GM19023 (cell line): ENCODE data around the gene NDRG2.

Source experiments
- ATAC-seq: cut with Tn5 transposase; IDR thresholded peaks from one replicate; pipeline ENCODE4 v1.9.1; 2021; ENCODE audit warnings: mild to moderate bottlenecking, moderate library complexity; ENCODE audit not compliant: unreplicated experiment

NDRG2 gene

DNA sequence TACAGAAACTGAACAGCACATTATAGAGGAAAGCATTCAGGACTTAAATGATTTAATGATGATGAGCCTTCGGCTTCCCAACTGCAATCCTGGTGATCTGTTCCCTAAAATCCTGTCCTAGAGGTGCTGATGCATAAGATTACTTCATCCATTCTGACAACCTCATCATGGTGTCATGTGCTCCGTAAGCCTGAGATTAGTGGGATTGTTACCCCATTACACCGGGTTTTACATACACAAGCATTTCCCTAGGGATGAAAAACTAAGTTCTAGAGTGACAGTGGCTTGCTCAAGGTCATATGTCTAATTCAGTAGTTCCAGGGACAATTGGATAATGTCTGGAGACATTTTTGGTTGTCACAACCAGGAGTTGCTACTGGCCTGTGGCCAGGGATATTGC, 12.3 kb upstream of the NDRG2 start:
- ATAC-seq = no peak

DNA sequence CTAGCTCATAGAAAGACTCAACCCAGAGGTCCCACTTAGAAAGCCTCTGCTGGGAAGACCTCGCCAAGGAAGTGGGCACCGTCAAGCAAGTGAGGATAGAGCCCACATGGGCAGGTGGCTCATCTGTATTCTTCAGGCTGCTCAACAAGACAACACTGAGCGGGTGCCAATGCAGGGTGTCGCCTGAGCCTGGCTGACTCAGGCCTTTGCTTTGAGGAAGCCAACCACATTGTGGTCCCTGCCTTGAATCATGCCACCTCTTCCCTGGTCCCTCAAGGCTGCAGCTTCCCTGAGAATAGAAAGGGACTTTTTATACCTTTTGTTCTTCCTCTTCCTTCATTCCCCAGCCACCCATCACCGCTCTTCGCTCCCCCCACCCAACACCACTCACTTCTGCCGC, 11.9 kb upstream of the NDRG2 start:
- ATAC-seq = no peak

- ATAC-seq = no peak
Observed at GRCh38 chr14:21034707-21035106, 9.8 kb upstream of the NDRG2 start, which contains the start of gene RNASE13. TSS of gene RNASE13 (minus strand) at chr14:21034807. CDS start at chr14:21034288, 519 bp downstream.

- ATAC-seq = no peak
Observed at GRCh38 chr14:21033133-21033698, 8.4 kb upstream of the NDRG2 start.

DNA sequence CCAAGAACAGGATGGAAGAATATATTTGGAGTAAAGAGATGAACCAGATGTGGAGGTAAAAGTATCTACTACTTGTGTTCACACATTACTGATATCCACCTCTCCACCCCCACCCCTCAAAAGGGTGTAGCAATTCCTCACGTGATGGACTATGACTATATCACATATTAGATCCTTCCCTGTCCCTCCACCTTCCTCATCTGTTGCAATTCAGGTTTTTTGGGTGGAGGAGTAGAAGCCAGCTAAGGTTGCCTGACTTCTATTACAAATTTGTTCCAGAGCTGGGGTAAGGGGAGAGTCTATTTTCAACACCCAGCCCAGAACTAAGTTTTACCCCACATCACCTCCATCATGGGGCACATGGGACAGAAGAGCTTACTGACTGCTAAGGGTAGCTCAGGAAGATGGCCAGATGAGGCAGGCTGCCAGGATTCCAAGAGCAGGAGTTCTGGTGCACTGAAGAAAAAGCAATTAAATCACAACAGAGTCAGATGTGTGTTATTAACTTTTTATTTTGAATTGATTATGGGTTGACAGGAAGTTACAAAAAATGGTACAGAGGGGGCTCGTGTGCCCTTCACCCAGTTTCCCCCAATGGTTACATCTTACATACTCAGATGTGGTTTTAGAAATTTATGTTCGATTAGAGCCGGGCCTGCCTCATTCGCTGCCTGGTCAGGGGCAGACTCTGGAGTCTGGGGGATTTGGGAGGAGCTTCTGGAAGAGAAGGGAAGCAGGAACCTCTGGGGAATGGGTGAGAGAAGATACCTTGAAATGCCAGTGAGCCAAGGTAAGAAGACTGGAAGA, 7.7 kb upstream of the NDRG2 start:
- no peak for ATAC-seq

GRCh38 chr14:21030531-21030930, 5.7 kb upstream of the NDRG2 start:
- no peak for ATAC-seq

DNA sequence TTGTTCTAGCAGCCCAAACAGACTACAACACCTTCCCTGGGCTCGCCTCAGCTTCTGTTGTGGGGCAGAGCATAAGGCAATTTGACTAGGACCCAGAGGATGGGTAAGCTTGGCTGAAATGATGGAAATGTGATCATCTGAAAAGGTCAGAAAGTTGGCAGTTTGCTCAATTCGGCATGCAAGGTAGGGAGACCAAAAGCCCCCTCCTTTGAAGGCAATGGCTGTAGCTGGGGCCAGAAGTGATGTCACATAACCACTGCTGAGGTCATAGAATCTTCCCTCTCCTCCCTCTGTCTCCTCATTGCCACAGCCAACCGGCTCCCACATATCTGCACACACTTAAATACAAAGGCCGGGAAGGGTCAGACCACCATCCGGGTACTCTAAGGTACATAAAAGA, 5.1 kb upstream of the NDRG2 start, which contains the start of gene TPPP2:
TPPP2 (plus strand) TSS at position 301 of the 400 bp plus-strand sequence. CDS start 365 bp downstream, outside the sequence.
- no peak for ATAC-seq

DNA sequence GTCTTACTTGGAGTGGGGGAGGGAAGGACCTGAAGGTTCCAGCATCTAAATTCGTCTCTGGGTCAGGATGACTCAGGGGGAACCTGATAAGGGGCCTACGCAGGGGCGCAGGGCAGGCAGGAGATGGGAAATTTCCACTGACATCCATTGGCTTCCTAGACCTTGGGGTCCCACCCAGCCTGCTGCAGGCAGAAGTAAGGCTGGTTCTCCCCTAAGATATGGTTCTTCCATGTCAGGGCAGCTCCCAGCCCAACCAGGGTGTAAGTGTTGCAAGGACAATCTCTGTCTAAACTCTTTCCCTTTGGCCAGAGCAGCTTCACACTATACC, 2.1 kb upstream of the NDRG2 start:
- no peak for ATAC-seq

GRCh38 chr14:21026274-21026987, 1.6 kb upstream of the NDRG2 start:
- no peak for ATAC-seq

DNA sequence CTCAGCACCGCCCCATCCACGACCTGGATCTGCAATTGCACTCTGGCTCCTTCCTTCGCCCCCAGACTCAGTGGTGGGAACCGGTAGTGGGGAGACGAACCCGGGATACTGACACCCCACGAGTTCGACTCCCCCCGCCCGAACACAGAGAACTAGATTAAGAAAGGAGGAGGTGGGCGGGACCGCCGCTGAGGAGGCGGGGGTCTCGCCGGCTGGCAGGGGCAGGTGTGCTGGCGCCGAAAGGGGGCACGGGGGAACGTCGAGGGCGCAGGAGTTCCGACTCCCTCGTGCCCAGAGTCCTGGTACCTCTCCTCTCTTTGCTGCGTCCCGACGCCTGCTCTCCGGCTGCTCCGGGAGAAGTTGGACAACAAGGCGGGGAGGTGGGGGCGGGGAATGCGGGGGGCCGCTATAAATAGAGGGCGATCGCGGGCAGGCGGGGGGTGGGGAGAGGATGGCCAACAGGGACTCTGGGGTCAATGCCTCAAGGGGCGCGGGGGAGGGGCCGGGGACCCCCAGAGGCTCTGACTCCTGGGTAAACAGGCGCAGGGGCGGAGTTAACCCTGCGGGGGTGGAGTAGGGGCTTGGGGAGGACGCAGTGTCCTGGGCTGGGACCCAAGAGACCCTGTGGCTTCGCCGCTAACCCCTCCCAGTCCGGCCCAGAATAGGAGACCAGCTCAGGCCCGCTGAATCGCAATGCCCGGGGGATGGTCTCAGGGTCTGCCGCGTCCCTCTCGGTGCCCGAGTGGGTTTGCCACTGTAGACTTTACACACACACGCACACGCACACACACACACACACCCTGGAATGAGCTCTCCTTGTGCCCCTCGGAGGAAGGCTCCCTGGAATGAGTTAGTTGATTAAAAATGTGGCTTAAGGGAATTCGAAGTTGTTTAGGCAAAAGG, 761 bp upstream of the NDRG2 start:
- no peak for ATAC-seq

DNA sequence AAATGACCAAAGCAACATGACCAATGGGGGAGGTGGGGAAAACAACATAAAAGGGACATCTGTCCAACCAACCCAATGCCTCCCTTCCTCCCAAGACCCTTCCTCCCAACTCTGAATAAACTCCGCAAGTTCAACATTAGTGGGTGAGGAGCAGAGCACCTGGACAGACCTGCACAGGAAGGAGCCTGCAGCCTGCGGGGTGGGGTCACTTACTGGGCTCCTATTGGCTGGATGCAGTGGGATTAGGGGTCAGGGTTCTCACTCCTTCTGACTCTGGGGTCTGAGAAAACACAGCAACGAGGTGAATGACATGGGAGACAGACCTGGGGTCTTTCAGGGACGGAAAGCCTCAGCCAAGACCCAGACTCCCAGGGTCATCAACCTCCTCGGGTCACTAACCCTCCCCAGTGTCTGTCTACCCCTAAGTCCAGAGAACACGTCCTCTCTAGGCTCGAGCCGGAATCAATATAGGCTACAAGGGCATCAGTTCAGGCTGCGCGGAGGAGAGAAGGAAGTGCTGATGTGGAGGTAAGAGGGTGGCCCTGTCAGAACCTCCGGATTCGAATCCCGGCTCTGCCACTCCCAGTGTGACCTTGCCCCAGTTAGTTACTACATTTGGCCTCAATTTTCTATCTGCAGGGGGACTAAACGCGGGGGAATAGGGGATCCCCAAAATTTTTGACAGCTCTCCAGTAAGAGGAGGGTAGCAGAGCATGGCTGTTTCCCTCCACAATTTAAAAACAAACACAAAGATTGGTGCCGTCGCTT, 860 bp downstream of the NDRG2 start:
- no peak for ATAC-seq

GRCh38 chr14:21023174-21023573, 1.7 kb downstream of the NDRG2 start:
- ATAC-seq = no peak

DNA sequence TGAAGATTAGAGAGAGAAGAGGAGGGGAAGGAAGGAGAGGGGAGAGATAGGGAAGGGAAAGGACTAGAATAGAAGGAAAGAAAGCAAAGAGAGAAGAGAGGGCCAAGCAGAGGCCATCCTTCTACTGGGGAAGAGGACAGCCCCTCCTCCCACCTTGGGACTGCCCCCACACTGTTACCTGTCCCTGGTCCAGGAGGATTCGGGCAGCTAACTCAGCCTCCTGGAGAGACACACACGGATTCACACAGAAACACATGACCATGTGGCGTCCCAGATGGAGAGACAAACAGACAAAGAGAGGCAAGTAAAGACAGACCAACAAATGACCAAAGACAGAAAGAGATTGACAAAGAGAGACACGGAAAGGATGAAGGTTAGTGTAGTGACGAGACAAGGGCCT, 2.2 kb downstream of the NDRG2 start:
- ATAC-seq = no peak

DNA sequence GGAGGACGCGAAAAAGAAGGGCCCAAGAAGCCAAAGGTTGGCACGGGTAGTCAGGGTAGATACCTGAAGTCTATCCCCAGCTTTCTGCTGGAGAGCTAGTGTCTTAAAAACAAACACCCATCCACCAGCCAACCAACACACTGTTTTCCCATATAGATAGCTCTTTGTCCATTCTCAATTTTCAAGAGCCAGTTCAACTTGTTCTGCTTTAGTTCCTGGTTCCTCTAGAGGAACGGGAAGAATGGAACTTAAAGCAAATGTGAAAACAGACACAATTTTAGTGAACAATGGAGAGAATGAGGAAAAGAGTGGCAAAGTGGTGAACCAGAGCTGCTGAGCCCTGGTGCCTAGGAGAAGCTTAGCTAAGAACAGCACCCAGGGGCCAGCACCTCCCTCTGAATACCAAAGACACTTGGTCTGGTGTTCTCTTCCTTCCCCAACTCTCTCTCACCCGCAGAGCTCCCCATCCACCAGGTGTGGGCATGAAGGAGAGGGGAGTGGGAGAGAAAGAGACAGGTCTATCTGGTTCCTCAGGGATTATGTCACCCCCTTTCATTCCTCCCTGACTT, 3.8 kb downstream of the NDRG2 start:
- ATAC-seq = no peak

DNA sequence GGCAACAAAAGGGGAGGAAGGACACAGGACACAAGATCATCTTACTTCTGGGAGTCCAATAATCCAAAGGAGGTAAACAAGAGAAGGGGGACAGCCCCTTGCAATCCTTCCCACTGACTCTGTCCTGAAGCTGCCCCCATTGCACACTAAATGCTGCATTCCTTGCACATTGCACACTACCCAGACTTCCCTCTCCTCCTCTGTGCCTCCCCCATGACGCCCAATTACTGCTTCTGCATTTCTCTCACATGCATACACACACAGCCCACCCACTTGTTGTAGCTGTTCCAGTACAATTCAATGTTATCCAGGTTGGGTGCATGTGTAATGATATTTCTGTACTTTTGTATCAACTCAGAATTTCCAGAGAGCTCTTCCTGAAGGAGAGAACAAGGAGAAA, 5.5 kb downstream of the NDRG2 start:
- ATAC-seq = no peak

- no peak for ATAC-seq
Observed at GRCh38 chr14:21018781-21019180, 6.1 kb downstream of the NDRG2 start.

- no peak for ATAC-seq
Observed at GRCh38 chr14:21018286-21018685, 6.6 kb downstream of the NDRG2 start.

DNA sequence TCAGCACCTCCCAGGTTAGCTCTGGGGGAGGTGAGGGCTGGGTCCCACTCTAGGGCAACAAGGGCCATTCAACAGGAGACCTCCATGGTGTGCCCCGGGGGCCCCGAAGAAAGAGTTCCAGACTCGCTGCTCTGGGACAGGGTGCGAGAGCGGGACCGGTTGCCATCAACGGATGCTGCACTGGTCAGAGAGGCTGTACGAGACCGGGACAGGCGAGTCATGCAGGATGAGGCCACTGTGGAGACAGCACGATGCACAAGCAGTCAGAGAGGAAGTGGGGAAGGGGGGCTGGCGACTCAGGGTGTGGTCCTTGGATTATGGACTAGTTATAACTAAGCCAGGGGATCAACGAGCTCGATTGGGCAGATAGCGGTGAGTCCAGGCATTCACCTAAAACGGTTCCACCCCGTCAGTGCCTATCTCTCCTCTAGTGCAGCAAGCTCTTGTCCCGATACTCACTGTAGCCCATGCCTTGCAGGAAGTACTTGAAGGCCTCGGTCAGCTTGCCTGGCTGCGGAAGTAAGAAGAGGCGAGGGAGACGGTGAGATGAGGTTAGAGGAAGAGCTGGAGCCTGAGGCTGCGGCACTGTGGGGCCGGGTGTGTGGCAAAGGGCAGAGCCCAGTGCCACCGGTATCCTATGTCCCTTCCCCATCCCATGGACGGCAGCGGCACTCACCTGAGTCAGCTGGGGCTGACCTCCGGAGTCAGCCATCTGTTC, 7.2 kb downstream of the NDRG2 start:
- no peak for ATAC-seq
